ENCODE data around the gene COQ9.

The COQ9 gene

DNA sequence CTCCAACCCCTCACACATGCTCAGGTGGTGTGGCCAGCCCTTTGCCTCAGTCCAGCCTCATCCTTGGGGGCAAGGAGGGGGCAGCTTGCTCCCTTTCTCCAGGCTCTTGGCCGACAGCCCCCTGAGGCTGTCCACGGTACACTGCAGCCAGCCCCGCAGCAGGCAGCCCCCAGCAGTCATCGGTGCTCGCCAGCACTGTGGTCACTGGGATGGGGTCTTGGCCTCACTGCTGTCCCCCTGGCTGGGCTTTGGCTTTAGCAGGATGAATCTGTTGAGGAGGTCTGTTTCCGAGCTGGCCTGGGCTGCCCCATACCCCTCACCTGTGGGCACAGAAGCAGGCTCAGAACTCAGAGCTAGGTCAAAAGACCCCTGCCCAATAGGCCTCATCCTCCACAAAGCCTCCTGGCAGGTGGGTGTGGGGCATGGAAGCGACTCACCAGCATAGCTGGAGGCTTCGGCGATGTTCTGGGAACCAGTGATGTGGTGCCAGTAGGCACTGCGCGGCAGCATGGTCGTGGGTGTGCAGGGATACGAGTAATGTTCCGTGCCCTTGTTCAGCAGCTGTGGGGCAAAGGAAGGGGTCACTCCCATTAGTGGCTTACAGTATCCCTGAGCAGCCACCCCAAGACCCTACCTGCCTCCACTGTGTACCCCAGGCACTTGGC lies 26.0 kb downstream of the COQ9 start:
- Histone ChIP-seq H3K9me3 (ENCODE audit: insufficient read depth, low read length) (no peaks in the 10 kb centered on the region), H3K27me3 (ENCODE audit: insufficient read depth, insufficient read length) (no peaks in the 10 kb centered on the region), H3K4me1 (ENCODE audit: insufficient read depth, insufficient read length) (peaks cover 51% of the 10 kb centered on the region), H3K4me3 (ENCODE audit: insufficient read length, low read depth) (no peak overlapping the region), H3K9ac (ENCODE audit: insufficient read length, low read depth) (no peak overlapping the region), H3K36me3 (ENCODE audit: insufficient read depth, insufficient read length, low read length) (peaks cover 71% of the 10 kb centered on the region)
- DNase-seq (ENCODE audit: low read depth, low spot score): no peak
- TF ChIP-seq ZNF274 (IDR thresholded peaks at IDR 0.05; ENCODE audit: low read depth, low read length) (no peak), SUZ12 (IDR thresholded peaks at IDR 0.05; ENCODE audit: extremely low read depth, insufficient read depth, insufficient read length) (no peak), YY1 (IDR thresholded peaks at IDR 0.05; ENCODE audit: insufficient read depth, insufficient read length) (no peak)

DNA sequence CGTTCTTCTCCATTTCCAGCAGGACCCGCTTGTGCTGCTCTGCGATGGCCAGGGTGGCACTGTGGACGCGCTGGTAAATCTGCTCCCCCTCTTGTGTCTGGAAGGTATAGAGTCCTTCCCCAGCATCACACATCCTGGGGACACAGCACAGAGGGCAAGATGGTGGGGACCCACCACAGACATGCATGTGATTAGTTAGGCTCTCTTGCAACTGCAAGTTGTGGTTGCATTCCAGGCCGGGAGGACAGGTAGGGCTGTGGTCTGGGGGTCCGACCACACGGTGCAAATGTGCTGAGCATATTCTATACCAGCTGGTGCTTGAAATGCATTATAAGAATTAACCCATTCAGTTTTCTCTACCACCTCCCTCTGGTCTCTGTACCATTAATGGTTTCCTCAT lies 26.6 kb downstream of the COQ9 start:
- Histone ChIP-seq H3K9ac (ENCODE audit: insufficient read length, low read depth) (no peak overlapping the region), H3K4me3 (ENCODE audit: insufficient read length, low read depth) (no peak overlapping the region), H3K9me3 (ENCODE audit: insufficient read depth, low read length) (no peaks in the 10 kb centered on the region), H3K36me3 (ENCODE audit: insufficient read depth, insufficient read length, low read length) (peaks cover 66% of the 10 kb centered on the region), H3K27me3 (ENCODE audit: insufficient read depth, insufficient read length) (no peaks in the 10 kb centered on the region), H3K4me1 (ENCODE audit: insufficient read depth, insufficient read length) (peaks cover 52% of the 10 kb centered on the region)
- DNase-seq (ENCODE audit: low read depth, low spot score): no peak
- TF ChIP-seq YY1 (IDR thresholded peaks at IDR 0.05; ENCODE audit: insufficient read depth, insufficient read length): no peak
- no peak for TF ChIP-seq ZNF274 (IDR thresholded peaks at IDR 0.05; ENCODE audit: low read depth, low read length)
- no peak for TF ChIP-seq SUZ12 (IDR thresholded peaks at IDR 0.05; ENCODE audit: extremely low read depth, insufficient read depth, insufficient read length)

DNA sequence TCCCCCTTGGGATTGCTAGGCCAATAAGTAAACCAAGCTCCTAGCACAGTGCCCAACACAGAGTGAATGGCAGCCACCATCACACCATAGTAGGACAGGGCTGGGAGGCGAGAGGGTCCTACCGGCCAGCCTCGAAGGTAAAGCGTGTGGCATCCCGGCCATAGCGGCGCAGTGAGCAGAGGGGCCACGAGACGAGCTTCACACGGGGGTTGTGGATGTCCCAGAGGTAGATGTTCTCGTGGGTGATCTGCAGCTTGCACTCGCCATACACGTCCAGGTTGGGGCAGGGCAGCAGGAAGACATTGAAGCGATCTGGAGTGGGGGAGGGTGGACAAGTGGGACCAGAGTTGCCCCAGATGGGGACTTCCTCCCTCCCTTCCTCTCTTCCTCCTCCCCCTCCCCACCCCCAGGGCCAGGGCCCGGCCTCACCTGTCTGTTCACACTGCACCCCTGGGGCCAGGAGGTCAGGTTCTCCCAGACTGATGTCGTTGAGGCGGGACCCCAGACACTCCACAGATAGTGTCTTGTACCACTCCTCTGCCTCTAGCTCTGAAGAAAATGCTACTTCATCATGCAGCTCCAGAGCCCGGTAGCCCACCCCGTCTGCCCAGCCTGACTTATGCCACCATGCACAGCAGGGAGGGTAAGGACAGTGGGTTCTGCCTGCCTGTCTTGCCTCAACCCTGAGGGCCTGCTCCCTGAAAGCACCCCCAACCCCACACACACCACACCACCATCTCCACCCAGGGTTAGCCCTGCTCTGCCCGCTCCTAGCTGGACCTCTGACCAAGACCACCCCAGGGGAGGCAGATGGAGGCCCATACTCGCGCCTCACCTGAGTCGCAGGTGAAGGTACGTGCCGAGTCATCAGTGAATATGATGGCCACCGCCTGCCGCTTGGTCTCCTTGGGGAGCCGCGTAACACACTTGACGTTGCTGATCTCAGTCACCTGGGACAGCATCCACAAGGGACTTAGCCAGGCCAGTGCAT lies 27.7 kb downstream of the COQ9 start:
- no peaks in the 10 kb centered on the region for H3K27me3 ChIP-seq (ENCODE audit: insufficient read depth, insufficient read length)
- H3K4me3 ChIP-seq (ENCODE audit: insufficient read length, low read depth): no peak overlapping the region
- H3K9ac ChIP-seq (ENCODE audit: insufficient read length, low read depth): no peak overlapping the region
- H3K4me1 ChIP-seq (ENCODE audit: insufficient read depth, insufficient read length): peaks cover 54% of the 10 kb centered on the region
- no peak for TF ChIP-seq ZNF274 (IDR thresholded peaks at IDR 0.05; ENCODE audit: low read depth, low read length)
- TF ChIP-seq YY1 (IDR thresholded peaks at IDR 0.05; ENCODE audit: insufficient read depth, insufficient read length): no peak
- no peak for TF ChIP-seq SUZ12 (IDR thresholded peaks at IDR 0.05; ENCODE audit: extremely low read depth, insufficient read depth, insufficient read length)
- no peak for DNase-seq (ENCODE audit: low read depth, low spot score)
- H3K36me3 ChIP-seq (ENCODE audit: insufficient read depth, insufficient read length, low read length): peaks cover 55% of the 10 kb centered on the region
- no peaks in the 10 kb centered on the region for H3K9me3 ChIP-seq (ENCODE audit: insufficient read depth, low read length)

DNA sequence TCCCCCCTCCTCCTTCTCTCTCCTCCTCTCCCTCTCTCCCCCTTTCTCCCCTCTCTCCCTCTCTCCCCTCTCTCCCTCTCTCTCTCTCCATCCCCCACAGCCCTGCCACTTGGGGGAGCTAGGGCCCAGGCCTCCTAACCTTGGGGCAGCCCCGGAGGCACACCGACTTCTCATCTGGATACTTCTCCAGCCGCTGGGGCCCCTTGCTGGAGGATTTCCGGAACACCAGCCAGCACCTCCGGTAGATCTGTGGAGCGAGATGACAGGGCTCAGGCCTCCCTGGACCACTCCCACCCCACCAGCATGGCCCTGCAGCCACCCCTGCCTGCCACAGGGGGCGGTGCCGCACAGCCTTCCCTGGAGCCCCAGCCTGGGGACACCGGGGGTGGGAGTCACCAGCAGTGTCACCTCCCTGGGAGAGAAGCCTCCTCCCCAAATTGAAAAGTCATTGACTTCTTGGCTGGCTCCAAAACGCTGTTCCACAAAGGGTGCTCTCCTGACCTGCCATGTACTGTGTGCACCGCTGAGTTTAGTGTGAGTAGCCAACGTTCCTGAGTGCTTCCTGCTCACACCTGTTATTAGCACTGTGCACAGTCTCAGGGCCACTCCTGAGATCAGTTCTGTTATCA lies 28.5 kb downstream of the COQ9 start:
- Histone ChIP-seq H3K4me1 (ENCODE audit: insufficient read depth, insufficient read length) (peaks cover 50% of the 10 kb centered on the region), H3K4me3 (ENCODE audit: insufficient read length, low read depth) (no peak overlapping the region)
- TF ChIP-seq ZNF274 (IDR thresholded peaks at IDR 0.05; ENCODE audit: low read depth, low read length): no peak
- no peak for TF ChIP-seq SUZ12 (IDR thresholded peaks at IDR 0.05; ENCODE audit: extremely low read depth, insufficient read depth, insufficient read length)
- TF ChIP-seq YY1 (IDR thresholded peaks at IDR 0.05; ENCODE audit: insufficient read depth, insufficient read length): no peak

DNA sequence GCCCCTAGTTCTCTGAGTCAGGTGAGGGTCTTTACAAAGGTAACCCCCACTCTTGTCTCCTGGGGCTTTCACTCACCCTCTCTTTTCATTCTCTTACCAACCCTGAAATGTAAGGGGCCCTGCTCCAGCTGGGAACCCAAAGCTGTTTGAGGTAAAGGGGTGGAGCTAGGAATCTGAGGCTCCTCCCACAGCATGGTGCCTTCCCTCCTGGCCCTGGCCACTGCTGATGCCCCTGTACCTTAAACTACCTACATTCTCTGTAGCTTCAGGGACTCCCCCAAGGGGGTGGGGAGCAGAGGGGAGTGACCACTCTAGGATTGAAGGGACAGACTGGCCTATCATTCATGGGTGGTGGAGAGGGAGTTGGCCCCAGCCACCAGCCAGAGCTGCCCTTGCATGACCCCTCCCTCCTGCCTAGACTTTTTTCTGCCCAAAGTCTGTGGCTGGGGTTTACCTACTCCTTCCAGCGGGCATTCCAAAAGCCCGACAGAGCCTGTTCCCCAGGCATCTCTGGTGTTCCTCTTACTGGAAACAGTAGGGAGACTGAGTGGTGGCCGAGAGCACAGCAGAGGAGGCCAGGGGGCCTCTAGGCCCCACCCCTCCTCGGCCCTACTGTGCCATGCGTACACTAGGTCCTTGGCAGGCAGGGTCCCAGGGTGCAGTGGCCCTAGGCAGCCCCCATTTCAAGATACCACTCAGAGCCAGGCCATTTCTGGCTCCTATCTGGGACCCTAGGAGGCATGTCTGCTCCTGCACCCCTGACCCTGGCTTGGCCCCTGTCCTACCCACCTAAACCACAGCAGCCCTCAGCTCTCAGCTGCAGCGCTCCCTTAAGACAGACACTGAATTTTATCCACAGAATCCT lies 29.5 kb downstream of the COQ9 start:
- TF ChIP-seq YY1 (IDR thresholded peaks at IDR 0.05; ENCODE audit: insufficient read depth, insufficient read length) (no peak), SUZ12 (IDR thresholded peaks at IDR 0.05; ENCODE audit: extremely low read depth, insufficient read depth, insufficient read length) (no peak), ZNF274 (IDR thresholded peaks at IDR 0.05; ENCODE audit: low read depth, low read length) (no peak)
- no peak overlapping the region for H3K4me3 ChIP-seq (ENCODE audit: insufficient read length, low read depth)
- DNase-seq (ENCODE audit: low read depth, low spot score): no peak

More for the DNA sequence above, 28.5 kb downstream of the COQ9 start:
- H3K36me3 ChIP-seq (ENCODE audit: insufficient read depth, insufficient read length, low read length): peaks cover 46% of the 10 kb centered on the region
- H3K9ac ChIP-seq (ENCODE audit: insufficient read length, low read depth): peak overlapping the region; percentile 15
- DNase-seq (ENCODE audit: low read depth, low spot score): peak; percentile 85
- H3K9me3 ChIP-seq (ENCODE audit: insufficient read depth, low read length): no peaks in the 10 kb centered on the region
- no peaks in the 10 kb centered on the region for H3K27me3 ChIP-seq (ENCODE audit: insufficient read depth, insufficient read length)

DNA sequence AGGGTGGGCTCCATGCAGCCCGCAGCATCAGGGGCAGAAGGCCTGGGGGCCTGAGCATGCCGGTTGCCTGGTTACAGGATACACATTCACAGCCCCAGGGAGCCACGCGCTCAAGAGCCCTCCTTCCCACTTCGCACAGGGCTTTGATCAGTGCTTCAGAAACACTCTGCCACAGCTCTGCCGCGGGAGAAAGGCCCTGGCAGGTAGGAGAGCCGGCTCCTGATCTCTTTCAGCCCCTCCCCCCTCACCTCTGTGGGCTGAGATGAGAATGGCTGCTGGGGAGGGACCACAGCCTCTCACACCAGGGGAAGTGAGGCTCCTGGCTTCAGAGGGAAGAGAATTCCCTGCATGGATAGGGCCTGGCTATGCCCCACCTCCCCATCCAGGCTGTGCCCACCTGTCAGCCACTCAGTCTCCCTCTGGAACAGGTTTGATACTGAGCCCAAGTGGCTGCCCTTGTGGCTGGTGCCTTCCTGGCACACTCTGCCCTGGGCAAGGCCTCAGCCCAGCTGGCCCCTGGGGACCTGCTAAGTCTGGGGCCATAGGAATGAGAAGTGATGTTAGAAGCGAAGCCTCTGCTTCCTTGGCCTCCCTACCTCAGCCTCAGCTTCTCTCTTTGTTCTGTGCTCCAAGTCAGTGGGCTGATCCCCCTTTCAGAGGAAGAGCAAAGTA lies 30.4 kb downstream of the COQ9 start:
- no peak for TF ChIP-seq SUZ12 (IDR thresholded peaks at IDR 0.05; ENCODE audit: extremely low read depth, insufficient read depth, insufficient read length)
- TF ChIP-seq ZNF274 (IDR thresholded peaks at IDR 0.05; ENCODE audit: low read depth, low read length): no peak
- no peaks in the 10 kb centered on the region for H3K9me3 ChIP-seq (ENCODE audit: insufficient read depth, low read length)
- peaks cover 38% of the 10 kb centered on the region for H3K4me1 ChIP-seq (ENCODE audit: insufficient read depth, insufficient read length)
- H3K9ac ChIP-seq (ENCODE audit: insufficient read length, low read depth): peak overlapping the region; percentile 39
- peaks cover 30% of the 10 kb centered on the region for H3K36me3 ChIP-seq (ENCODE audit: insufficient read depth, insufficient read length, low read length)
- no peak for DNase-seq (ENCODE audit: low read depth, low spot score)
- H3K27me3 ChIP-seq (ENCODE audit: insufficient read depth, insufficient read length): no peaks in the 10 kb centered on the region
- no peak overlapping the region for H3K4me3 ChIP-seq (ENCODE audit: insufficient read length, low read depth)

More for the DNA sequence above, 29.5 kb downstream of the COQ9 start:
- H3K27me3 ChIP-seq (ENCODE audit: insufficient read depth, insufficient read length): no peaks in the 10 kb centered on the region
- peak overlapping the region; percentile 36 for H3K9ac ChIP-seq (ENCODE audit: insufficient read length, low read depth)
- H3K9me3 ChIP-seq (ENCODE audit: insufficient read depth, low read length): no peaks in the 10 kb centered on the region
- H3K4me1 ChIP-seq (ENCODE audit: insufficient read depth, insufficient read length): peaks cover 45% of the 10 kb centered on the region
- H3K36me3 ChIP-seq (ENCODE audit: insufficient read depth, insufficient read length, low read length): peaks cover 39% of the 10 kb centered on the region

All from NT2/D1 (cell line).